22Rv1 (cell line): ENCODE results near the gene TMEM40.

Experiments
- H3K27ac ChIP-seq: fragments of 450-650 bp; 2 replicates; pipeline ENCODE4 v1.5.1; 2017
- ZFX ChIP-seq: fragments of 450-650 bp; IDR thresholded peaks from 2 replicates; pipeline ENCODE4 v1.6.1; 2017; ENCODE audit warnings: antibody characterized with exemption, borderline replicate concordance
- TF ChIP-seq, protein P1 (sequence below): fragments of 450-650 bp; IDR thresholded peaks from 2 replicates; pipeline ENCODE4 v1.5.1; 2017; ENCODE audit warnings: mild to moderate bottlenecking

TMEM40 gene, protein sequence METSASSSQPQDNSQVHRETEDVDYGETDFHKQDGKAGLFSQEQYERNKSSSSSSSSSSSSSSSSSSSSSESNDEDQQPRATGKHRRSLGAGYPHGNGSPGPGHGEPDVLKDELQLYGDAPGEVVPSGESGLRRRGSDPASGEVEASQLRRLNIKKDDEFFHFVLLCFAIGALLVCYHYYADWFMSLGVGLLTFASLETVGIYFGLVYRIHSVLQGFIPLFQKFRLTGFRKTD

DNA sequence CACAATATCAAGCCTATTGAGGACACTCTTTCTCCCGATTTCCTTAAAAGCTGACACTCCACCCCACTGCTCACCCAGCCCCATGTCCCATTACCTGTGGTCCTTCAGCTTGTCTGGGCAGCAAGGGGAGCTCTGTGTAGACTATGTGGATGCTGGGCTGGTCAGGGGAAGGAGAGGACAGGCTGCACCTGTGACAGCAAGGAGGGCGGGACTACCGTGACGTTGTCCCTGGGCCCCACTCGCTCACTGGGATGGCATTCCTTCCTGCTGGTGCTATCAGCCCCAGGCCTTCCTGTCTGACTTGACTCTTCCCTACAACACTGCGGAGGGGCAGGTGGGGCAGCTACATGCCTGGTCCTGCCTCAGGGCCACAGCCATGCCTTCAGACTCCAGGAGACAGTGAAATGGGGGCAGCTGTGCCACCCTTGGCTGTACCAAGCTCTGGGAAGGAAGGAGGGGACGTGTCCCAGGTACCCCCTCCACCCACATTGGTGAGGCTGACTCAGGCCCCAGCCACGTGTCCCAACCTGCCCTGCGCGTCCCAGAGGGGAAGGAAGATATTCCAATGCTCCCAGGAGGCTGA is at the start of gene TMEM40:
Gene TMEM40, minus strand, starts transcription at position 163 of the 583 bp plus-strand sequence. CDS start 9,427 bp downstream, outside the sequence.
- TF ChIP-seq, protein P1, sequence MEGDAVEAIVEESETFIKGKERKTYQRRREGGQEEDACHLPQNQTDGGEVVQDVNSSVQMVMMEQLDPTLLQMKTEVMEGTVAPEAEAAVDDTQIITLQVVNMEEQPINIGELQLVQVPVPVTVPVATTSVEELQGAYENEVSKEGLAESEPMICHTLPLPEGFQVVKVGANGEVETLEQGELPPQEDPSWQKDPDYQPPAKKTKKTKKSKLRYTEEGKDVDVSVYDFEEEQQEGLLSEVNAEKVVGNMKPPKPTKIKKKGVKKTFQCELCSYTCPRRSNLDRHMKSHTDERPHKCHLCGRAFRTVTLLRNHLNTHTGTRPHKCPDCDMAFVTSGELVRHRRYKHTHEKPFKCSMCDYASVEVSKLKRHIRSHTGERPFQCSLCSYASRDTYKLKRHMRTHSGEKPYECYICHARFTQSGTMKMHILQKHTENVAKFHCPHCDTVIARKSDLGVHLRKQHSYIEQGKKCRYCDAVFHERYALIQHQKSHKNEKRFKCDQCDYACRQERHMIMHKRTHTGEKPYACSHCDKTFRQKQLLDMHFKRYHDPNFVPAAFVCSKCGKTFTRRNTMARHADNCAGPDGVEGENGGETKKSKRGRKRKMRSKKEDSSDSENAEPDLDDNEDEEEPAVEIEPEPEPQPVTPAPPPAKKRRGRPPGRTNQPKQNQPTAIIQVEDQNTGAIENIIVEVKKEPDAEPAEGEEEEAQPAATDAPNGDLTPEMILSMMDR: no peak
- no peak for TF ChIP-seq ZFX
- no peak within 1 kb of the TSS for H3K27ac ChIP-seq

DNA sequence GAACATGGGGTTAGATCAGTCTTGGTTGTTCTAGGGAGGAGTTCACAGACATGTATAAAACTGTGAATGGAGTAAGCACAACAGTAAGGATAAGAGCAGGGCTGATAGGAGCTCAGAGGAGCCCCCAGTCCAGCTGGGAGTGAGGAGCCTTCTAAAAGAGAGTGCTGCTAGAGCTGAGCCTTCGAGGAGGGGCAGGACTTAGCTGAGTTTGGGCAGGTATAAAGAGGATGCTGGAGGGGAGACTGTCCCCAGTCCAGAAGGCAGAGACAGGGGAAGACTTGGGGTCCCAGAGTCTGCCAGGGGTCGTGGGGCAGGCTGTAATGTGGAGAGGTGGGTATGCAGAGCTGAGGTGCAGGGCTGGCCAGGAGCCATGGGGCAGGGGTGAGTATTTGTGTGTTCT is 49.5 kb upstream of the TMEM40 start:
- TF ChIP-seq, protein P1: no peak
- H3K27ac ChIP-seq: no peak overlapping the region

DNA sequence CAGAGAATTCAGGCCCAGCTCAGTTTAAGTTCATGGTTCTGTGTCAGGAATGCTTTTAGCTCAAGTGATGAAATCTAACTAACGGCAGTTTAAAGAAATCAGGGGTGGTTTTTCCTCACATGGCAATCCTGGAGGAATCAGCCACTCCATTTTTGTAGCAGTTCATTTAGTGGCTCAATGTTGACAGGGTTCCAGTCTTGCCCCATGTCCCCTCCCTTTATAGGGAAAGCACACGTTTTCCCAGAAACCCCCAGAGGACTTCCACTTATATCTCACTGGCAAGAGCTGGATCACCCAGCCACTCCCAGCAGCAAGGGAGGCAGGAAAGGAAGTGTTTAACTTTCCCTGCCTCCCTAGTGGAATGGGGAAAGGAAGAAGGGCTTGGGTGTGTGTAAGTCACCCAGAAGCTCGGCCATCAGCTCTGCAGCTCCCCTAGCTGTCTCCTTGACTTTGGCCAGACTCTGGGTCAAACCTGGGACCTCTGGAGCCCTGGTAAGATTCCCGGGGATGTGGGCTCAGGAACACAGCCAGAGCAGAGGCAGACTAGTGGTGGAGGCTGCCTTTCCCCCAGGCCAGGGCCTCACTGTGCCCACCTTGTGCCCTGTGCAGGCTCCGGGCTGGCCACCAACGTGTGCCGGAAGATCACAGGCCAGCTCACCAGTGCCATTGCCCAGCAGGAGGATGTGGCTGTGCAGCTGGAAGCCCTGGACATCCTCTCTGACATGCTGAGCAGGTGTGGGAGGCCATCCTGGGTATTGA is 48.7 kb upstream of the TMEM40 start:
- no peak overlapping the region for H3K27ac ChIP-seq
- no peak for TF ChIP-seq ZFX
- TF ChIP-seq, protein P1: no peak

DNA sequence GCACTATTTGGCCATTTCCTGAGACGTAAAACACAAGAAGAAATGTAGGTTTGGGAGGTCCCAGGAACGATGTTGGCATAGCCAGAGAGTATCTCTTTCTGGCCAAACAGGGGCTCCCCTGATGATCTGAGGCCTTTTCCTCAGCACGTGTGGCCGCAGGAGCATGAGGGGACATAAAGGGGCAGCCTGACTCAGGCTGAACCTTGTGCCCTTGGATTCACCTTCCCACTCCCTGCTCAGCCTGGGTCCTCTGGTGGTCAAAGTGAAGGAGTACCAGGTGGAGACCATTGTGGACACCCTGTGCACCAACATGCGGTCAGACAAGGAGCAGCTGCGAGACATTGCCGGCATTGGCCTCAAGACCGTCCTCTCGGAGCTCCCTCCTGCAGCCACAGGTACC is 48.0 kb upstream of the TMEM40 start:
- no peak overlapping the region for H3K27ac ChIP-seq
- TF ChIP-seq, protein P1: no peak
- TF ChIP-seq ZFX: no peak

DNA sequence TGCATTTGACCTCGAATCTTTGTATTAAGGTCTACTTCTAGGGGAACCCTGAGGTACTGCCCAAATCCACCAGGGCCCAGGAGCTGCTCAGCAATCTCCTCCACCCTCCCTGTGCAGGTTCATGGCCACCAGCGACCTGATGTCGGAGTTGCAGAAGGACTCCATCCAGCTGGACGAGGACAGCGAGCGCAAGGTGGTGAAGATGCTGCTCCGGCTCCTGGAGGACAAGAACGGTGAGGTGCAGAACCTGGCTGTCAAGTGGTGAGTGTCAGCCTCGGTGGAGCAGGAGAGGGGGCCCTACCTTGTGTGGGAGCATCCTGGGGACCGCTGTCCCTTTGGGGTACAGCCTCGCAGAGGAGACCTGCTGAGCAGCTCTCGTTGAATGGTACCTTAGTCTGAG is 44.3 kb upstream of the TMEM40 start:
- TF ChIP-seq, protein P1: no peak
- TF ChIP-seq ZFX: no peak
- no peak overlapping the region for H3K27ac ChIP-seq

DNA sequence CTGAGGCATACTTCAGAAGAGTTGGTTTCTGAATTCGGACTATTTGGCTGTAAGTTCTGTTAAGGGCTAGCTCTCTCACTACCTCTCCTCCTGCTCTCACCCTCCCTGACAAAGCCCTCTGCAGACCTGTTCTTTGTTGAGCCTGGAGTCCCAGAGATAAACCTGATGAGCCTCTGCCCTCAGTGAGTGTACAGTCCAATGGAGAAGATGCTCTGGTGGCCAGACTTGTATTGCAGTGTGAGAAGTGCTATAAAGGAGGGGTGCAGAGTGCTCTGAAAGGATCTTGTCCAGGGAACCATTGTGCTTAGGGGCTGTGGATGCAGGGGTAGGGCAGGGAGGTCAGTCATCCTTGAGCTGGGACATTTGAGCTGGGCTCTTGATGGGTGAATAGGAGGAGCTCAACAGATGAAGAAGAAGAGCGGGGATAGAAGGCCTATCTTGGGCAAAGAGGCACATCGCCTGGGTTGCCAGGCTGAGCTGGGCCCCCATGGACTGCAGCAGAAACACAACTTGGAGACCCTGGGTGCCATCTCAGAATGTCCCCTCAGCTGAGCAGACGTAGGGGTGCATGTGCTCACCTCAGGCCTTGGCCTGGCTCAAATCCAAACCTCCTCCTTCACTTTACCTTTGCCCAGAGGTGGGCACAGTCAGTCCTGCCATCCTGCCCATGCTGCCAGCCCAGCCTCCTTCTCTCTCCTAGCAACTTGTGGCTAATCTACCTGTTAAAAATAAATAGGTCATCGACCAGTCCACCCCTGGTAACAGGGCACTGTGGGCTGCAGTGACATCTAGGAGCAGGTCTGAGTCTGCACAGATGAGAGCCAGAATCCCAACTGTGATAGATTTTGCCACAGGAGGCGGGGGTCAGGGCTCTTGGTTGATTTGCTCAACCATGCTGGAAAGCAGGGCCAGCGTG is 40.7 kb upstream of the TMEM40 start:
- TF ChIP-seq, protein P1: no peak
- TF ChIP-seq ZFX: no peak

More for the DNA sequence above, 40.7 kb upstream of the TMEM40 start:
- H3K27ac ChIP-seq: no peak overlapping the region
